H9 (cell line): ENCODE measurements around the gene PJA2. TPM values are rescaled to one million over a fixed set of nuclear protein-coding genes. Genes with fewer than 3 reads are reported as not detected.

Experiments used
- DNase-seq: peaks from one replicate; pipeline ENCODE4 v3.0.0-alpha.2; 2017
- H2AFZ ChIP-seq: one replicate; pipeline ENCODE4 v1.6.1; 2013; ENCODE audit warnings: mild to moderate bottlenecking, low read length, control low read depth, moderate library complexity
- H2AK5ac ChIP-seq: 2 replicates; pipeline ENCODE4 v1.6.1; 2013; ENCODE audit warnings: low read length, control low read depth, mixed read lengths; ENCODE audit not compliant: insufficient read length
- H2BK120ac ChIP-seq: one replicate; pipeline ENCODE4 v1.6.1; 2013; ENCODE audit warnings: low read depth, mild to moderate bottlenecking, low read length, control low read depth, inconsistent platforms; ENCODE audit not compliant: poor library complexity, severe bottlenecking
- H2BK12ac ChIP-seq: 2 replicates; pipeline ENCODE4 v1.6.1; 2013; ENCODE audit warnings: low read length, control low read depth, mixed read lengths, low read depth; ENCODE audit not compliant: insufficient read length
- H2BK15ac ChIP-seq: 2 replicates; pipeline ENCODE4 v1.6.1; 2013; ENCODE audit warnings: low read depth, low read length, control low read depth
- H2BK20ac ChIP-seq: one replicate; pipeline ENCODE4 v1.6.1; 2013; ENCODE audit warnings: low read depth, mild to moderate bottlenecking, low read length, control low read depth, inconsistent platforms; ENCODE audit not compliant: poor library complexity, severe bottlenecking
- H2BK5ac ChIP-seq: 2 replicates; pipeline ENCODE4 v1.6.1; 2013; ENCODE audit warnings: low read length, control low read depth, mixed read lengths; ENCODE audit not compliant: insufficient read length
- H3K14ac ChIP-seq: 2 replicates; pipeline ENCODE4 v1.6.1; 2013; ENCODE audit warnings: low read length, control low read depth; ENCODE audit not compliant: insufficient read depth
- H3K18ac ChIP-seq: 2 replicates; pipeline ENCODE4 v1.6.1; 2013; ENCODE audit warnings: low read depth, mild to moderate bottlenecking, mixed read lengths, low read length, control low read depth; ENCODE audit not compliant: insufficient read length
- H3K23ac ChIP-seq: 2 replicates; pipeline ENCODE4 v1.6.1; 2013; ENCODE audit warnings: low read length, control low read depth, mixed read lengths, low read depth; ENCODE audit not compliant: insufficient read length
- H3K23me2 ChIP-seq: 2 replicates; pipeline ENCODE4 v1.6.1; 2013; ENCODE audit warnings: low read depth, mild to moderate bottlenecking, mixed read lengths, low read length, control low read depth; ENCODE audit not compliant: insufficient read length, poor library complexity, severe bottlenecking
- H3K27ac ChIP-seq: 2 replicates; pipeline ENCODE4 v1.5.1; 2013; ENCODE audit warnings: low read length, control low read depth, mixed read lengths, low read depth; ENCODE audit not compliant: insufficient read length
- H3K27me3 ChIP-seq: 2 replicates; pipeline ENCODE4 v1.6.1; 2013; ENCODE audit warnings: low read length, control low read depth, inconsistent platforms; ENCODE audit not compliant: insufficient read depth
- H3K4ac ChIP-seq: 2 replicates; pipeline ENCODE4 v1.6.1; 2013; ENCODE audit warnings: low read depth, mild to moderate bottlenecking, control low read depth, inconsistent platforms, low read length, moderate library complexity
- H3K4me1 ChIP-seq: 2 replicates; pipeline ENCODE4 v1.6.1; 2013; ENCODE audit warnings: low read length, control low read depth, inconsistent platforms; ENCODE audit not compliant: insufficient read depth
- H3K4me2 ChIP-seq: 2 replicates; pipeline ENCODE4 v1.6.1; 2013; ENCODE audit warnings: low read length, control low read depth, mixed read lengths; ENCODE audit not compliant: insufficient read length, insufficient read depth
- H3K56ac ChIP-seq: 2 replicates; pipeline ENCODE4 v1.6.1; 2013; ENCODE audit warnings: low read depth, mild to moderate bottlenecking, mixed read lengths, low read length, control low read depth; ENCODE audit not compliant: insufficient read length
- H3K79me1 ChIP-seq: 2 replicates; pipeline ENCODE4 v1.6.1; 2013; ENCODE audit warnings: low read depth, mild to moderate bottlenecking, moderate library complexity, low read length, control low read depth, inconsistent platforms; ENCODE audit not compliant: insufficient read depth, poor library complexity, severe bottlenecking
- H3K79me2 ChIP-seq: 2 replicates; pipeline ENCODE4 v1.6.1; 2013; ENCODE audit warnings: low read length, control low read depth, inconsistent platforms; ENCODE audit not compliant: insufficient read depth
- H3K9ac ChIP-seq: 2 replicates; pipeline ENCODE4 v1.6.1; 2013; ENCODE audit warnings: low read length, control low read depth, mixed read lengths; ENCODE audit not compliant: insufficient read length; ENCODE audit errors: extremely low read depth
- H3K9me3 ChIP-seq: one replicate; pipeline ENCODE4 v1.6.1; 2013; ENCODE audit warnings: low read depth, low read length, inconsistent platforms; ENCODE audit not compliant: control insufficient read depth
- H3T11ph ChIP-seq: one replicate; pipeline ENCODE4 v1.6.1; 2013; ENCODE audit warnings: mild to moderate bottlenecking, low read length, control low read depth, inconsistent platforms
- H4K20me1 ChIP-seq: one replicate; pipeline ENCODE4 v1.6.1; 2013; ENCODE audit not compliant: control insufficient read depth, insufficient read length, insufficient read depth
- H4K5ac ChIP-seq: 2 replicates; pipeline ENCODE4 v1.6.1; 2013; ENCODE audit warnings: low read depth, mild to moderate bottlenecking, mixed read lengths, low read length, control low read depth; ENCODE audit not compliant: insufficient read length
- H4K8ac ChIP-seq: replicated peaks from 2 replicates; pipeline ENCODE4 v1.6.1; 2013; ENCODE audit warnings: low read length, control low read depth, mixed read lengths, low read depth; ENCODE audit not compliant: insufficient read length
- H4K91ac ChIP-seq: 2 replicates; pipeline ENCODE4 v1.6.1; 2013; ENCODE audit warnings: low read depth, mild to moderate bottlenecking, moderate library complexity, mixed read lengths, low read length, control low read depth; ENCODE audit not compliant: insufficient read length
- H3K27ac Mint-ChIP-seq, 3 experiments: 2 replicates in 2 of 3; 3 replicates in 1 of 3; pipeline ENCODE4 v1.8.0; 2020 to 2021; ENCODE audit warnings: mixed read lengths in 3 of 3, mild to moderate bottlenecking in 1 of 3, moderate library complexity in 1 of 3
- H3K27me3 Mint-ChIP-seq: 2 replicates; pipeline ENCODE4 v1.8.0; 2021; ENCODE audit warnings: low read depth, mild to moderate bottlenecking, moderate library complexity, mixed read lengths
- H3K36me3 Mint-ChIP-seq, 3 experiments: 2 replicates in 2 of 3; 3 replicates in 1 of 3; pipeline ENCODE4 v1.8.0; 2020 to 2021; ENCODE audit warnings: low read depth in 3 of 3, mixed read lengths in 3 of 3; ENCODE audit not compliant: insufficient read depth in 1 of 3
- H3K4me1 Mint-ChIP-seq, 2 experiments: 2 replicates each; pipeline ENCODE4 v1.8.0; 2020; ENCODE audit warnings: mixed read lengths in 2 of 2
- H3K4me3 Mint-ChIP-seq, 2 experiments: 2 replicates in 1 of 2; 3 replicates in 1 of 2; pipeline ENCODE4 v1.8.0; 2020 to 2021; ENCODE audit warnings: mild to moderate bottlenecking in 2 of 2, mixed read lengths in 2 of 2, moderate library complexity in 1 of 2
- H3K9me3 Mint-ChIP-seq, 2 experiments: 2 replicates in 1 of 2; 3 replicates in 1 of 2; pipeline ENCODE4 v1.8.0; 2020; ENCODE audit warnings: mild to moderate bottlenecking in 2 of 2, mixed read lengths in 2 of 2, moderate library complexity in 1 of 2
- WGBS: extraction: QIAGEN DNeasy Blood & Tissue Kit; methylation state at CpG from one replicate; pipeline ENCODE4 v1.1.7; 2013; ENCODE audit warnings: missing lambda C conversion rate, low lambda C conversion rate, mixed read lengths; ENCODE audit not compliant: insufficient read length; ENCODE audit errors: extremely low coverage; 5-methylcytosine and 5-hydroxymethylcytosine counted together
- total RNA-seq: library from RNA; stranded (reverse); gene quantifications from 2 replicates; pipeline ENCODE4 v1.2.1, GENCODE V29; 2021
- TF ChIP-seq, protein P1 (sequence below): fragments of 200-600 bp; sonication (generic); conservative IDR thresholded peaks from 3 replicates; pipeline ENCODE4 v1.8.0; 2021; ENCODE audit warnings: antibody characterized with exemption, mild to moderate bottlenecking

Gene PJA2
- total RNA-seq, 1 experiment from 2014 or later, result 41.5 TPM

DNA sequence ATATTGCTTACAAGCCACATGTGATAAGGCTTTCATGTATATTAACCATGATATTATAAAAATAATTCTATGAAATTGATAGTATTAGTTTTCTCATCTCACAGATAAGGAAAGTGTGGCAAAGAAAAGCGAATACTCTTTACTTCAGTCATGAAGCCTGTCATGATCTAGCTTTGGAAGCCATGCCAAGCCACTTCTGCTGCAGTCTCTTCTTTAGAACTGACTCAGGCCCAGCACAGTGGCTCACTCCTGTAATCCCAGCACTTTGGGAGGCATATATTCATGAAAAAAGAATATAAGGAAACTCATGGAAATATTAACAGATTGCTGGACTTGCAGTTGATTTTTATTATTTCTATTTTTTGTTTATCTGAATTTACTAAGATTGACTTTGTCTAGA is 42.9 kb upstream of the PJA2 start:
- H3K27ac Mint-ChIP-seq, result no peak overlapping the region

More for the DNA sequence above, 42.9 kb upstream of the PJA2 start:
- H3K27me3 ChIP-seq, result no peaks in the 10 kb centered on the region
- Mint-ChIP-seq H3K36me3 (peaks cover 4 to 17% (median 9%) of the 10 kb centered on the region in 3 experiments; a peak in 4 of 7 replicates), H3K9me3 (peaks cover 12 to 14% of the 10 kb centered on the region in 2 experiments), H3K27me3 (no peaks in the 10 kb centered on the region), H3K4me3 (no peak overlapping the region), H3K4me1 (peaks cover 13 to 14% of the 10 kb centered on the region in 2 experiments)
- H3K23ac ChIP-seq, result no peak overlapping the region
- H2BK15ac ChIP-seq, result no peak overlapping the region
- H3T11ph ChIP-seq, result no peak overlapping the region
- H2AK5ac ChIP-seq, result no peak overlapping the region
- H4K8ac ChIP-seq, result no peak overlapping the region
- TF ChIP-seq, protein P1, sequence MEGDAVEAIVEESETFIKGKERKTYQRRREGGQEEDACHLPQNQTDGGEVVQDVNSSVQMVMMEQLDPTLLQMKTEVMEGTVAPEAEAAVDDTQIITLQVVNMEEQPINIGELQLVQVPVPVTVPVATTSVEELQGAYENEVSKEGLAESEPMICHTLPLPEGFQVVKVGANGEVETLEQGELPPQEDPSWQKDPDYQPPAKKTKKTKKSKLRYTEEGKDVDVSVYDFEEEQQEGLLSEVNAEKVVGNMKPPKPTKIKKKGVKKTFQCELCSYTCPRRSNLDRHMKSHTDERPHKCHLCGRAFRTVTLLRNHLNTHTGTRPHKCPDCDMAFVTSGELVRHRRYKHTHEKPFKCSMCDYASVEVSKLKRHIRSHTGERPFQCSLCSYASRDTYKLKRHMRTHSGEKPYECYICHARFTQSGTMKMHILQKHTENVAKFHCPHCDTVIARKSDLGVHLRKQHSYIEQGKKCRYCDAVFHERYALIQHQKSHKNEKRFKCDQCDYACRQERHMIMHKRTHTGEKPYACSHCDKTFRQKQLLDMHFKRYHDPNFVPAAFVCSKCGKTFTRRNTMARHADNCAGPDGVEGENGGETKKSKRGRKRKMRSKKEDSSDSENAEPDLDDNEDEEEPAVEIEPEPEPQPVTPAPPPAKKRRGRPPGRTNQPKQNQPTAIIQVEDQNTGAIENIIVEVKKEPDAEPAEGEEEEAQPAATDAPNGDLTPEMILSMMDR, result no peak
- H3K9ac ChIP-seq, result no peak overlapping the region
- DNase-seq, result no peak
- no peak overlapping the region for H3K56ac ChIP-seq
- H4K5ac ChIP-seq, result no peak overlapping the region
- no peak overlapping the region for H4K91ac ChIP-seq
- H3K79me1 ChIP-seq, result no peaks in the 10 kb centered on the region
- no peaks in the 10 kb centered on the region for H3K79me2 ChIP-seq
- no peak overlapping the region for H3K4ac ChIP-seq
- H3K9me3 ChIP-seq, result peaks cover 6% of the 10 kb centered on the region
- peaks cover 2% of the 10 kb centered on the region; the same call in 1 of the 2 replicates for H3K4me1 ChIP-seq
- no peak overlapping the region for H2AFZ ChIP-seq
- WGBS, result no CpG with 5 or more reads among the region's 1 CpG
- H3K14ac ChIP-seq, result no peak overlapping the region
- no peak overlapping the region for H3K4me2 ChIP-seq
- no peak overlapping the region for H2BK20ac ChIP-seq
- H2BK120ac ChIP-seq, result no peak overlapping the region
- H3K18ac ChIP-seq, result no peak overlapping the region
- H3K27ac ChIP-seq, result no peak overlapping the region
- H2BK12ac ChIP-seq, result no peak overlapping the region
- H3K23me2 ChIP-seq, result no peaks in the 10 kb centered on the region
- H4K20me1 ChIP-seq, result no peaks in the 10 kb centered on the region
- no peak overlapping the region for H2BK5ac ChIP-seq
